ENCODE measurements around the gene CEP83.

GRCh38 chr12:94284046-94284445 is 175.6 kb downstream of the CEP83 start:
- TF ChIP-seq CTCF (IDR thresholded peaks at IDR 0.05) (no peak), POLR2A (IDR thresholded peaks at IDR 0.05) (no peak)
